HepG2 (cell line): ENCODE measurements around the gene IGHMBP2. TPM values are rescaled to one million over a fixed set of nuclear protein-coding genes. Genes with fewer than 3 reads are reported as not detected.

Source experiments
- ATAC-seq: fragments of 200-7000 bp; cut with Tn5 transposase; 3 replicates; pipeline ENCODE4 v1.9.1; 2020; ENCODE audit warnings: mild to moderate bottlenecking, moderate library complexity
- BruUV-seq: library from RNA; stranded (reverse); fragments of 400-500 nt; replicated peaks from 2 replicates; lab custom pipeline; 2021; lab: Mats Ljungman, UMichigan
- CTCF ChIA-PET: fragments of 300-600 bp; formaldehyde crosslinking; extraction: SDS; loops from one replicate; lab custom pipeline; 2021; ENCODE audit warnings: low total read pairs, inconsistent platforms, low intra/inter-chr PET ratio; lab: Yijun Ruan, JAX
- POLR2A ChIA-PET: fragments of 350-600 bp; sonication (Branson Sonifier 250); formaldehyde crosslinking; loops from one replicate; lab custom pipeline; 2020; ENCODE audit warnings: antibody characterized with exemption, inconsistent platforms; lab: Yijun Ruan, JAX
- DNase-seq: peaks from one replicate; pipeline ENCODE4 v3.0.0-alpha.2; 2015; ENCODE audit warnings: low spot score
- FAIRE-seq: peaks from 3 replicates; lab custom pipeline; 2011; peaks lifted over from hg19 to GRCh38; lab: Jason Lieb, UNC
- H2AFZ ChIP-seq: one replicate; pipeline ENCODE4 v1.6.1; 2011; ENCODE audit warnings: low read length, inconsistent platforms
- H3K27ac ChIP-seq: fragments of 300-600 bp; 3 replicates; pipeline ENCODE4 v1.8.0; 2011; ENCODE audit warnings: mixed run types, mild to moderate bottlenecking, mixed read lengths, low read length, inconsistent platforms; ENCODE audit not compliant: insufficient read depth; ENCODE audit errors: extremely low read length
- H3K27me3 ChIP-seq, 2 experiments: fragments of 200-600 bp in 1 of 2; 2 replicates in 1 of 2; 3 replicates in 1 of 2; pipeline versions ENCODE4 v1.6.0 to v1.8.0; 2011; ENCODE audit warnings: low read length in 2 of 2, mild to moderate bottlenecking in 2 of 2, moderate library complexity in 2 of 2, inconsistent platforms in 1 of 2; ENCODE audit not compliant: insufficient read depth in 2 of 2, control insufficient read depth in 1 of 2
- H3K36me3 ChIP-seq, 2 experiments: fragments of 200-600 bp in 1 of 2; replicated peaks in 1 of 2; 2 replicates in 1 of 2; 3 replicates in 1 of 2; pipeline versions ENCODE4 v1.5.1 to v1.8.0; 2011; ENCODE audit warnings: low read length in 2 of 2, inconsistent platforms in 1 of 2; ENCODE audit not compliant: insufficient read depth in 2 of 2, control insufficient read depth in 1 of 2
- H3K4me1 ChIP-seq: 2 replicates; pipeline ENCODE4 v1.5.1; 2012; ENCODE audit warnings: low read length, inconsistent platforms; ENCODE audit not compliant: insufficient read depth
- H3K4me2 ChIP-seq: 2 replicates; pipeline ENCODE4 v1.6.0; 2011; ENCODE audit warnings: low read depth, low read length, inconsistent platforms
- H3K4me3 ChIP-seq, 3 experiments: fragments of 200-600 bp in 1 of 3; sonication (generic), shearing (Covaris generic) in 1 of 3; replicated peaks in 1 of 3; 2 replicates each; pipeline ENCODE4 v1.5.1; 2011 to 2016; ENCODE audit warnings: low read length in 3 of 3, inconsistent platforms in 2 of 3, low read depth in 2 of 3, mild to moderate bottlenecking in 2 of 3, control low read depth in 1 of 3, mixed read lengths in 1 of 3; ENCODE audit not compliant: insufficient read depth in 1 of 3
- H3K79me2 ChIP-seq: one replicate; pipeline ENCODE4 v1.6.1; 2011; ENCODE audit warnings: low read length, inconsistent platforms; ENCODE audit not compliant: insufficient read depth
- H3K9ac ChIP-seq: 2 replicates; pipeline ENCODE4 v1.6.0; 2011; ENCODE audit warnings: mild to moderate bottlenecking, low read depth, low read length, inconsistent platforms; ENCODE audit not compliant: insufficient read depth
- H3K9me3 ChIP-seq: 2 replicates; pipeline ENCODE4 v1.5.1; 2012; ENCODE audit warnings: mild to moderate bottlenecking, low read length
- H4K20me1 ChIP-seq: 2 replicates; pipeline ENCODE4 v1.6.0; 2011; ENCODE audit warnings: inconsistent platforms, mild to moderate bottlenecking, low read length, moderate library complexity; ENCODE audit not compliant: insufficient read depth
- HCFC1 ChIP-seq: fragments of 150-350 bp; IDR thresholded peaks from 2 replicates; pipeline ENCODE4 v1.6.1; 2014; ENCODE audit warnings: low read depth, low read length
- PITX1 ChIP-seq: sonication (generic); formaldehyde crosslinking; IDR thresholded peaks from 2 replicates; pipeline ENCODE4 v1.5.1; 2020; ENCODE audit warnings: mild to moderate bottlenecking, missing genetic modification reagents
- RARA ChIP-seq: IDR thresholded peaks from 2 replicates; pipeline ENCODE4 v1.6.1; 2016; ENCODE audit warnings: missing genetic modification reagents, missing compliant biosample characterization
- TBX2 ChIP-seq: sonication (generic); formaldehyde crosslinking; IDR thresholded peaks from 2 replicates; pipeline ENCODE4 v1.5.0; 2020; ENCODE audit warnings: missing genetic modification reagents, mild to moderate bottlenecking, borderline replicate concordance
- ZFP82 ChIP-seq: sonication (generic); formaldehyde crosslinking; IDR thresholded peaks from 2 replicates; pipeline ENCODE4 v1.5.1; 2020; ENCODE audit warnings: mild to moderate bottlenecking, missing genetic modification reagents, borderline replicate concordance
- ZKSCAN5 ChIP-seq: sonication (generic); formaldehyde crosslinking; IDR thresholded peaks from 2 replicates; pipeline ENCODE4 v1.5.1; 2020; ENCODE audit warnings: mild to moderate bottlenecking, missing genetic modification reagents
- ZNF10 ChIP-seq: sonication (generic); formaldehyde crosslinking; IDR thresholded peaks from 2 replicates; pipeline ENCODE4 v1.4.0; 2020; ENCODE audit warnings: mild to moderate bottlenecking, low read depth, missing genetic modification reagents, borderline replicate concordance
- ZNF354B ChIP-seq: sonication (generic); formaldehyde crosslinking; IDR thresholded peaks from 2 replicates; pipeline ENCODE4 v1.8.0; 2022; ENCODE audit warnings: mild to moderate bottlenecking, missing genetic modification reagents
- ZNF652 ChIP-seq: IDR thresholded peaks from 2 replicates; pipeline ENCODE4 v1.6.1; 2016; ENCODE audit warnings: low read depth, borderline replicate concordance
- ZNF670 ChIP-seq: sonication (generic); formaldehyde crosslinking; IDR thresholded peaks from 2 replicates; pipeline ENCODE4 v1.8.0; 2022; ENCODE audit warnings: mild to moderate bottlenecking, missing genetic modification reagents, borderline replicate concordance
- WGBS: methylation state at CpG from one replicate; pipeline ENCODE4 v1.1.6; 2017; ENCODE audit warnings: low lambda C conversion rate; 5-methylcytosine and 5-hydroxymethylcytosine counted together
- in situ Hi-C: cut with HindIII; loops from 2 replicates; pipeline ENCODE4 v1.10.0; 2017; ENCODE audit warnings: low pct_unique_long_range_greater_than_20kb; ENCODE audit not compliant: extremely low pct_ligation_motif_present
- intact Hi-C: fragments of 100-400 bp; cut with micrococcal nuclease; formaldehyde crosslinking; loops from one replicate; pipeline ENCODE4 v1.10.0; 2022; ENCODE audit not compliant: unreplicated experiment
- polyA plus RNA-seq, 8 experiments: library from polyadenylated mRNA; depleted of rRNA in 3 of 8; stranded (reverse) in 7 of 8; unstranded in 1 of 8; fragments of >200 nt; fragmentation: Illumina TruSeq in 4 of 8; extraction: Trizol in 4 of 8; gene quantifications; 2 replicates each; pipeline versions ENCODE4 v1.2.1 to v1.2.3, GENCODE V29; 2011 to 2016; ENCODE audit warnings: low read depth in 4 of 8, missing spikeins in 1 of 8, mixed read lengths in 1 of 8; ENCODE audit not compliant: insufficient read depth in 1 of 8
- total RNA-seq, 5 experiments: library from RNA; depleted of rRNA; stranded (reverse); fragments of >200 nt; fragmentation: Illumina TruSeq; extraction: Trizol; gene quantifications; 2 replicates each; pipeline ENCODE4 v1.2.3, GENCODE V29; 2016; ENCODE audit warnings: low read depth in 1 of 5

Gene IGHMBP2
- total and polyA plus RNA-seq, 2 of the 13 experiments (the other 11 are each of a cell fraction or from before 2014, with no cell fraction given): 8.9 to 9.9 TPM

DNA sequence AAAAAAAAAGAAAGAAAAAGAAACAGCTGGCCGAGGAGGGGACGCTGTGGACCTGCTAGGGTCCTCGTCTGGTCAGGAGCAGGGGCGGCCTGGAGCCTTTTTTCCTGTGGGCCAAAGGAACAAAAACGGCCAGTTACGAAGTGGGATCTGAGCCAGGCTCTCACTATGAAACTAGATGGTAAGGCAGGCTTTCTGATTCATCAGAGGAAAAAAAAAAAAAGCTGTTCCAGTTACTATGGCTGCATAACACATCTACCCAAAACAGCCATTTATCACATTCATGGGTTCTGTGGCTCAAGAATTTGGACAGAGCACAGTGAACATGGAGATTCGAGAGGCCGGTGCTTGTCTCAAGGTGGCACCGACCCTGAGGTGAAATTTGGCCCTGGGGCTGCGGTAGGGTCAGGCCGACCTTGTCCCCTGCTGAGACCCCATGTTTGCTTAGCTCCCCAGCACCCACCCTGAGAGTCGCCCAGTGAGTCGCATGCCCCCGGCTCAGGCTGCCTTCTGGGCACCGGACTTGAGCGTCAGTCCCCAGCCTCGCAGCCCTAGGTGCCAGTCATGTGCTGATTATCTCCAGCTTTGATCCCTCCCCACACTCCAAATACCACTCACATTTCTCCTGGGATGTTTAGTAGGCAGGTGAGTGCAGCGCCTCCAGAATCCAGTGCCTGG lies 42.9 kb downstream of the IGHMBP2 start:
- no peak for TF ChIP-seq ZNF10 (CRISPR knock-in tag)
- TF ChIP-seq ZNF354B (CRISPR knock-in tag): no peak
- no peak for TF ChIP-seq ZFP82 (CRISPR knock-in tag)
- TF ChIP-seq ZNF652 (CRISPR knock-in tag): no peak
- no peak for TF ChIP-seq PITX1 (CRISPR knock-in tag)
- no peak for TF ChIP-seq RARA (CRISPR knock-in tag)
- no peak for TF ChIP-seq HCFC1
- no peak for TF ChIP-seq ZNF670 (CRISPR knock-in tag)
- TF ChIP-seq ZKSCAN5: no peak
- no peak for TF ChIP-seq TBX2
- Histone ChIP-seq H2AFZ (no peak overlapping the region), H3K9ac (no peak overlapping the region), H3K27ac (no peak overlapping the region), H3K4me3 (no peak overlapping the region), H3K36me3 (no peaks in the 10 kb centered on the region), H4K20me1 (no peaks in the 10 kb centered on the region), H3K27me3 (peaks cover 0 to 4% of the 10 kb centered on the region in 2 experiments; a peak in 1 of 5 replicates), H3K9me3 (no peaks in the 10 kb centered on the region), H3K79me2 (no peaks in the 10 kb centered on the region), H3K4me1 (no peaks in the 10 kb centered on the region), H3K4me2 (no peak overlapping the region)
- intact Hi-C loops (no loop called here), in situ Hi-C loops (no loop called here)
- DNase-seq (no peak), FAIRE-seq (no peak), ATAC-seq (no peak)
- ChIA-PET CTCF (no interaction called here), POLR2A (no interaction called here)
- BruUV-seq: no TSS peak
- 58% methylated on average over 18 of the region's 18 CpGs for WGBS
